Body of pancreas (tissue), 4 donors: ENCODE data around the gene BRAT1. TPM values are rescaled to one million over a fixed set of nuclear protein-coding genes. Genes with fewer than 3 reads are reported as not detected.

Source experiments
- ATAC-seq: fragments of 150-250 bp; one replicate; pipeline ENCODE4 v1.9.1; 2016
- DNase-seq, 4 donors: peaks; one replicate each; pipeline ENCODE4 v3.0.0-alpha.2; 2019
- H3K27ac ChIP-seq, 4 donors: fragments of 200-600 bp; sonication (generic); 1 replicate in 3 of 4; 2 replicates in 1 of 4; pipeline versions ENCODE4 v1.5.1 to v1.6.1; 2016 to 2019; ENCODE audit warnings: mild to moderate bottlenecking in 1 of 4, mixed read lengths in 1 of 4, moderate library complexity in 1 of 4
- H3K27me3 ChIP-seq, 2 donors: fragments of 200-600 bp; sonication (generic); one replicate each; pipeline ENCODE4 v1.6.0; 2016; ENCODE audit warnings: mild to moderate bottlenecking in 1 of 2
- H3K36me3 ChIP-seq, 2 donors: fragments of 200-600 bp; sonication (generic); replicated peaks in 1 of 2; 2 replicates each; pipeline ENCODE4 v1.5.1; 2016; ENCODE audit warnings: low read depth in 2 of 2; ENCODE audit not compliant: insufficient read depth in 1 of 2
- H3K4me1 ChIP-seq: fragments of 200-600 bp; sonication (generic); one replicate; pipeline ENCODE4 v1.6.0; 2016
- H3K4me3 ChIP-seq, 2 donors: fragments of 200-600 bp; sonication (generic); 1 replicate in 1 of 2; 2 replicates in 1 of 2; pipeline ENCODE4 v1.5.1; 2016 to 2019
- H3K9me3 ChIP-seq, 3 donors: fragments of 200-600 bp; sonication (generic); 1 replicate in 2 of 3; 2 replicates in 1 of 3; pipeline ENCODE4 v1.5.1; 2016
- CTCF ChIP-seq, 7 experiments: fragments of 450-650 bp in 4 of 7; fragments of 200-600 bp in 3 of 7; sonication (generic) in 3 of 7; IDR thresholded peaks; one replicate each; pipeline ENCODE4 v1.5.1; 2016 to 2019; ENCODE audit warnings: antibody characterized with exemption in 7 of 7
- POLR2A ChIP-seq, 3 donors: fragments of 450-650 bp; IDR thresholded peaks; one replicate each; pipeline ENCODE4 v1.6.1; 2016; ENCODE audit warnings: antibody characterized with exemption in 3 of 3, mild to moderate bottlenecking in 2 of 3
- WGBS, 2 donors: methylation state at CpG; one replicate each; pipeline ENCODE4 v1.1.5; 2017; 5-methylcytosine and 5-hydroxymethylcytosine counted together
- intact Hi-C: fragments of 100-400 bp; cut with DNase I; formaldehyde crosslinking; loops from one replicate; pipeline ENCODE4 v1.15.1; 2023
- total RNA-seq, 2 donors: library from RNA; depleted of rRNA; stranded (reverse); fragments of >200 nt; gene quantifications; one replicate each; pipeline ENCODE4 v1.1.0, GENCODE V29; 2016

BRAT1 gene
- total RNA-seq, 2 donors from 2014 or later = 36.6 to 46.8 TPM

DNA sequence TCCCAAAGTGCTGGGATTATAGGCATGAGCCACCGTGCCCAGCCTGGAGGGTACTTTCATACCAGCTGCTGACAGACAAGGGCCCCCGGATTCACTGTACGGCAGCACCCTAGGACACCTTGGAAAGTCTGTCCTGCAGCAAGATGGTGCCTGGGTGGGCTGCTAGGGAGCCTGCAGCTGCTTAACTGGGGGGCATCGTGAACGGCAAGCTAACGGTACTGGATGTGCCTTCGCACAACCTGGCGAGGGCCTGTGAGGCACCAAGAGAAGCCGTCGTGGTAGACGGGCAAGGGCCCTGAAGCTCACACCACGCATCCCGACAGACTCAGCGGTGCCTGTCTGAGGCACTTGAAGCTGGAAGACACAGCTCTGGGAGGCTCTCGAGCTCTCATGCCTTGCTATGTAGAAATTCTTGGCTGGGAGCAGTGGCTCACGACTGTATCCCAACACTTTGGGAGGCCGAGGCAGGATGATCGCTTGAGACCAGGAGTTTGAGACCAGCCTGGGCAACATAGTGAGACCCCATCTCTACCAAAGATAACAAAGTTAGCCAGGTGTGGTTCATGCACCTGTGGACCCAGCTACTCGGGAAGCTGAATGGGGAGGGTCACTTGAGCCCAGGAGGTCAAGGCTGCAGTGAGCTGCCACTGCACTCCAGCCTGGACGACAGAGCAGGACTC lies 9.4 kb downstream of the BRAT1 start:
- no peak for DNase-seq
- peaks cover 4 to 32% of the 10 kb centered on the region in 2 donors for H3K36me3 ChIP-seq
- TF ChIP-seq CTCF (IDR thresholded peaks at IDR 0.05) = no peak
- H3K4me1 ChIP-seq = no peaks in the 10 kb centered on the region
- intact Hi-C loops = no loop called here
- H3K9me3 ChIP-seq = no peaks in the 10 kb centered on the region
- no peak overlapping the region for H3K27ac ChIP-seq
- no peaks in the 10 kb centered on the region for H3K27me3 ChIP-seq
- no peak overlapping the region for H3K4me3 ChIP-seq
- ATAC-seq = no peak
- WGBS, 2 donors = 91 to 96% methylated on average over 18 to 19 of the region's 20 CpGs

DNA sequence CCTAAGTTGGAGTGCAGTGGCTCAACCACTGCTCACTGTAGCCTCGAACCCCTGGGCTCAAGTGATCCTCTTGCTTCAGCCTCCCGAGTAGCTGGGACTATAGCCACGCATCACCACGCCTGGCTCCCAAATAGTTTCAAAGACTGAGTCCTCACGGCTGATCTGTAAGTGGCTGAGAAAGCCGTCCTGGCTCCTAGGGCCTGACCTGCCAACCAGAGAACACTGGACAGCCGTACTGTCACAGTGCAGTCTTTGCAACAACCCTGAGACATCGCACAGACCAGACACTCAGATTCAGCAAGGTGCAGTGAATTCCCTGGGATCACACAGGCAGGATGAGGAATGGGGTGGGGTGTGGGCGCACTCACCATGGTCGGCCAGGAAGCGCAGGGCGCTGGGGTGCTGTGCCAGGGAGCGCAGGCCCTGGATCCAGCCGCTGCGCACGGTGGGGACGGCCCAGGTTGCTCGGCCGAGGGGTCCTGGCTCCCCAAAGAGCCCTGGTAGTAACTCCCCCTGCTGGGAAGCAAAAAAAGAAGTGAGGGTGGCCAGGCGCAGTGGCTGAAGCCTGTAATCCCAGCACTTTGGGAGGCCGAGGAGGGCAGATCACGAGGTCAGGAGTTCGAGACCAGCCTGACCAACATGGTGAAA lies 10.7 kb downstream of the BRAT1 start:
- Histone ChIP-seq H3K4me3 (no peak overlapping the region), H3K9me3 (no peaks in the 10 kb centered on the region), H3K27ac (no peak overlapping the region), H3K4me1 (no peaks in the 10 kb centered on the region), H3K36me3 (peaks cover 4 to 32% of the 10 kb centered on the region in 2 donors), H3K27me3 (no peaks in the 10 kb centered on the region)
- DNase-seq = no peak
- 93 to 94% methylated on average over 18 to 20 of the region's 23 CpGs for WGBS, 2 donors
- no peak for ATAC-seq
- TF ChIP-seq CTCF (IDR thresholded peaks at IDR 0.05) = no peak
- no peak for TF ChIP-seq POLR2A (IDR thresholded peaks at IDR 0.05)
- intact Hi-C loops = no loop called here

DNA sequence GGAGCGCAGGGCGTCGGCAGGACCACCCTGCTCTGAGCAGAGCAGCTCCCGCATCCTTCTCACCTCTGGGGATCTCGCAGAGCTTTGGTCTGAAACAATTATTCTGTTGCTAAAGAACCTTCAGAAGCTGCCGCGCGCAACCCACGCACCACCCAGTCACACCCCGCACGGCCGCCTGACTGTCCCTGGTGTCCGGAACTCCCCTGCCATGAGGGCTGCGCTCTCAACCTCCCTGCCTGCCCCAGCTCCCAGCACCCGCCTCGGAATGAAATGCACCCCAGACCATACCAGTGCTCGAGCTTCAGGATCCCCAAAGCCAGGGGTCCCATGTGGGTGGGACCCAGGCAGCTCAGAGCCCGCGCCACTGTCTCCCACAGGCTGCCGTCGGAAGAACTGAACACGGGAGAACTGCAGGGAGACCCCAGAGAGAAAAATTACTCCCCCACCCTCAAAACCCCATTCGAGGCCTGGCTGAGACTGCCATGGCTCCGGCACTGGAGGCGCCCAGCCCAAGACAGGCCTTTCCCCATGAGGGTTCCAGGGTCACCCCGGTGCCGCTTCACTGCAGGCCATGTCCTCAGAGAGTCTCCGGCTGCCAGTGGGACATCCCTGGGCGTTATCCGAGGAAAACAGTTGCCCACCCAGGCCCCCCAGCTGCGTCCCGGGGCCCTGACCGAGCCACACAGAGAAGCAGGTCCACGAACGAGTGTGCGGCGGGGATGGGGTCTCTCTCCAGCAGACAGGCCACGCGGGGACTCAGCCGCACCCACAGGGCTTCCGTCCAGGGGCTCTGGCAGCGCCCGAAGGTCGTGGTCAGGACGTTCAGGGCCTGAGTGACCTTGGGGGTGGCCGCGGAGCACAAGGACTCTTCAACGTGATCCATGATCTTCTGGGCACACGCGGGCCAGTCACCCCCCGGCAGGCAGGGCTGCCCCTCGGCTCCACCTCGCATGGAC lies 12.1 kb downstream of the BRAT1 start:
- H3K27me3 ChIP-seq = no peaks in the 10 kb centered on the region
- no peaks in the 10 kb centered on the region for H3K9me3 ChIP-seq
- no peak for ATAC-seq
- no peak overlapping the region for H3K4me3 ChIP-seq
- intact Hi-C loops = no loop called here
- no peaks in the 10 kb centered on the region for H3K4me1 ChIP-seq
- 89 to 93% methylated on average over 11 to 50 of the region's 53 CpGs for WGBS, 2 donors
- TF ChIP-seq POLR2A (IDR thresholded peaks at IDR 0.05) (no peak), CTCF (IDR thresholded peaks at IDR 0.05) (no peak)
- peaks cover 6 to 32% of the 10 kb centered on the region in 2 donors for H3K36me3 ChIP-seq
- no peak overlapping the region for H3K27ac ChIP-seq
- no peak for DNase-seq

GRCh38 chr7:2542011-2542915 lies 13.1 kb downstream of the BRAT1 start:
- intact Hi-C loops = no loop called here
- WGBS, 2 donors = 84 to 97% methylated on average over 6 to 22 of the region's 25 CpGs
- TF ChIP-seq POLR2A (IDR thresholded peaks at IDR 0.05) (no peak), CTCF (IDR thresholded peaks at IDR 0.05) (no peak)
- peaks cover 6 to 30% of the 10 kb centered on the region in 2 donors for H3K36me3 ChIP-seq
- H3K27ac ChIP-seq = no peak overlapping the region
- H3K4me1 ChIP-seq = no peaks in the 10 kb centered on the region
- ATAC-seq = no peak
- H3K4me3 ChIP-seq = no peak overlapping the region
- DNase-seq = peak in 1 of 4 donors; percentile 10
- H3K9me3 ChIP-seq = no peaks in the 10 kb centered on the region
- H3K27me3 ChIP-seq = no peaks in the 10 kb centered on the region
